HL-60 (cell line): Measurements from ENCODE around the gene KLK12.

ENCODE experiments used
- GABPA ChIP-seq: IDR thresholded peaks from 2 replicates; pipeline ENCODE4 v1.6.1; 2012; ENCODE audit warnings: low read depth
- POLR2AphosphoS5 ChIP-seq: IDR thresholded peaks from 2 replicates; pipeline ENCODE4 v1.6.1; 2012; ENCODE audit warnings: low read depth
- SPI1 ChIP-seq: IDR thresholded peaks from 2 replicates; pipeline ENCODE4 v1.6.1; 2012; ENCODE audit warnings: low read depth, mild to moderate bottlenecking, borderline replicate concordance
- TF ChIP-seq, protein P1 (sequence below): IDR thresholded peaks from one replicate; pipeline ENCODE4 v1.5.1; 2011; ENCODE audit warnings: low read length, control low read depth, inconsistent platforms; ENCODE audit not compliant: insufficient read depth
- TF ChIP-seq, protein P2 (sequence below): IDR thresholded peaks from 2 replicates; pipeline ENCODE4 v1.6.1; 2012; ENCODE audit warnings: low read depth; ENCODE audit not compliant: insufficient replicate concordance

DNA sequence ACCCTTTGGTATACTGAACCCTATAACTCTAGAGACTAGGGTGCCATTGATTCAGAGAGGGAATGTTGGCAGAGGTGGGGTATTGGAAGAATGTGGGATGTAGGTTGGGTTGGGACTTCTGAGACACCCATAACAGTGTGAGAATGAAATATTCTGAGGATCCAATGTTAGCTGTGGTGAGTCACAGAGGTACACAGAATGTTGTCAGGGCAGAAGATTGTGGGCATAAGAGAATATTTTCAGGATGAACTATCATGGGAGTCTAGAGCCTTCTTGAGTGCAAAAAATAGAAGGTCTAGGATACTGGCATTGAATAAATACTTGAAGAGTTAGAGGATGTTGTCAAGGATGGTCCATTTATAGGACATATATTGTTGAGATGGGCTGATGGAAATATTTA, 21.1 kb upstream of the KLK12 start:
- TF ChIP-seq, protein P1, sequence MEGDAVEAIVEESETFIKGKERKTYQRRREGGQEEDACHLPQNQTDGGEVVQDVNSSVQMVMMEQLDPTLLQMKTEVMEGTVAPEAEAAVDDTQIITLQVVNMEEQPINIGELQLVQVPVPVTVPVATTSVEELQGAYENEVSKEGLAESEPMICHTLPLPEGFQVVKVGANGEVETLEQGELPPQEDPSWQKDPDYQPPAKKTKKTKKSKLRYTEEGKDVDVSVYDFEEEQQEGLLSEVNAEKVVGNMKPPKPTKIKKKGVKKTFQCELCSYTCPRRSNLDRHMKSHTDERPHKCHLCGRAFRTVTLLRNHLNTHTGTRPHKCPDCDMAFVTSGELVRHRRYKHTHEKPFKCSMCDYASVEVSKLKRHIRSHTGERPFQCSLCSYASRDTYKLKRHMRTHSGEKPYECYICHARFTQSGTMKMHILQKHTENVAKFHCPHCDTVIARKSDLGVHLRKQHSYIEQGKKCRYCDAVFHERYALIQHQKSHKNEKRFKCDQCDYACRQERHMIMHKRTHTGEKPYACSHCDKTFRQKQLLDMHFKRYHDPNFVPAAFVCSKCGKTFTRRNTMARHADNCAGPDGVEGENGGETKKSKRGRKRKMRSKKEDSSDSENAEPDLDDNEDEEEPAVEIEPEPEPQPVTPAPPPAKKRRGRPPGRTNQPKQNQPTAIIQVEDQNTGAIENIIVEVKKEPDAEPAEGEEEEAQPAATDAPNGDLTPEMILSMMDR, result no peak
- TF ChIP-seq, protein P2, sequence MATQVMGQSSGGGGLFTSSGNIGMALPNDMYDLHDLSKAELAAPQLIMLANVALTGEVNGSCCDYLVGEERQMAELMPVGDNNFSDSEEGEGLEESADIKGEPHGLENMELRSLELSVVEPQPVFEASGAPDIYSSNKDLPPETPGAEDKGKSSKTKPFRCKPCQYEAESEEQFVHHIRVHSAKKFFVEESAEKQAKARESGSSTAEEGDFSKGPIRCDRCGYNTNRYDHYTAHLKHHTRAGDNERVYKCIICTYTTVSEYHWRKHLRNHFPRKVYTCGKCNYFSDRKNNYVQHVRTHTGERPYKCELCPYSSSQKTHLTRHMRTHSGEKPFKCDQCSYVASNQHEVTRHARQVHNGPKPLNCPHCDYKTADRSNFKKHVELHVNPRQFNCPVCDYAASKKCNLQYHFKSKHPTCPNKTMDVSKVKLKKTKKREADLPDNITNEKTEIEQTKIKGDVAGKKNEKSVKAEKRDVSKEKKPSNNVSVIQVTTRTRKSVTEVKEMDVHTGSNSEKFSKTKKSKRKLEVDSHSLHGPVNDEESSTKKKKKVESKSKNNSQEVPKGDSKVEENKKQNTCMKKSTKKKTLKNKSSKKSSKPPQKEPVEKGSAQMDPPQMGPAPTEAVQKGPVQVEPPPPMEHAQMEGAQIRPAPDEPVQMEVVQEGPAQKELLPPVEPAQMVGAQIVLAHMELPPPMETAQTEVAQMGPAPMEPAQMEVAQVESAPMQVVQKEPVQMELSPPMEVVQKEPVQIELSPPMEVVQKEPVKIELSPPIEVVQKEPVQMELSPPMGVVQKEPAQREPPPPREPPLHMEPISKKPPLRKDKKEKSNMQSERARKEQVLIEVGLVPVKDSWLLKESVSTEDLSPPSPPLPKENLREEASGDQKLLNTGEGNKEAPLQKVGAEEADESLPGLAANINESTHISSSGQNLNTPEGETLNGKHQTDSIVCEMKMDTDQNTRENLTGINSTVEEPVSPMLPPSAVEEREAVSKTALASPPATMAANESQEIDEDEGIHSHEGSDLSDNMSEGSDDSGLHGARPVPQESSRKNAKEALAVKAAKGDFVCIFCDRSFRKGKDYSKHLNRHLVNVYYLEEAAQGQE, result no peak
- TF ChIP-seq SPI1 (no peak), GABPA (no peak), POLR2AphosphoS5 (no peak)
